Measurements from ENCODE around the gene OR4D9. TPM values are rescaled to one million over a fixed set of nuclear protein-coding genes. Genes with fewer than 3 reads are reported as not detected.

The OR4D9 gene
- total and polyA plus RNA-seq, 8 donors = not detected

DNA sequence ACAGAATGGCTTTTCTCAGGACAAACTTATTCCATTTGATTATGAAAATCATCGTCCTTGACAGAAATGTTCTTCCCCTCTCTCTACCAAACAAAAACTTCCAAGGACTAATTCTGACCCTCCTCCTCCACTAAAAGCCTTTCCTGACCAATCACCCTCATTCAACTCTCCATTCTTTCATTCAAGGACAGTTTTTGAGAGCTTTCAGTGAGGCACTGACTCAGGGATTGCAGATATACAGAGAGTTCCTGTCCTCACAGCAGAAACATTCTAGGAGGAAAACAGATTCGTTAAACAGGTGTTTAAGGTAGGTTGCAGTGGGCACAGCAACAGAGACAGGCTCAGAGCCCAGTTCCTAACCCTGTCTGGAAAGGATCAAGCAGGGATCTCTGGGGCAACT lies 41.5 kb downstream of the OR4D9 start:
- no peaks in the 10 kb centered on the region for H3K4me1 ChIP-seq
- H3K9me3 ChIP-seq = no peaks in the 10 kb centered on the region
- TF ChIP-seq, protein P1, sequence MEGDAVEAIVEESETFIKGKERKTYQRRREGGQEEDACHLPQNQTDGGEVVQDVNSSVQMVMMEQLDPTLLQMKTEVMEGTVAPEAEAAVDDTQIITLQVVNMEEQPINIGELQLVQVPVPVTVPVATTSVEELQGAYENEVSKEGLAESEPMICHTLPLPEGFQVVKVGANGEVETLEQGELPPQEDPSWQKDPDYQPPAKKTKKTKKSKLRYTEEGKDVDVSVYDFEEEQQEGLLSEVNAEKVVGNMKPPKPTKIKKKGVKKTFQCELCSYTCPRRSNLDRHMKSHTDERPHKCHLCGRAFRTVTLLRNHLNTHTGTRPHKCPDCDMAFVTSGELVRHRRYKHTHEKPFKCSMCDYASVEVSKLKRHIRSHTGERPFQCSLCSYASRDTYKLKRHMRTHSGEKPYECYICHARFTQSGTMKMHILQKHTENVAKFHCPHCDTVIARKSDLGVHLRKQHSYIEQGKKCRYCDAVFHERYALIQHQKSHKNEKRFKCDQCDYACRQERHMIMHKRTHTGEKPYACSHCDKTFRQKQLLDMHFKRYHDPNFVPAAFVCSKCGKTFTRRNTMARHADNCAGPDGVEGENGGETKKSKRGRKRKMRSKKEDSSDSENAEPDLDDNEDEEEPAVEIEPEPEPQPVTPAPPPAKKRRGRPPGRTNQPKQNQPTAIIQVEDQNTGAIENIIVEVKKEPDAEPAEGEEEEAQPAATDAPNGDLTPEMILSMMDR (IDR thresholded peaks at IDR 0.05) = no peak
- no peaks in the 10 kb centered on the region for H3K36me3 ChIP-seq
- intact Hi-C loops (cut with DNase I) = no loop called here
- no peaks in the 10 kb centered on the region for H3K27me3 ChIP-seq
- 23 to 34% methylated on average over 2 of the region's 2 CpGs for WGBS, 2 donors
- H3K4me3 ChIP-seq = no peak overlapping the region
- DNase-seq = no peak
- no peak overlapping the region for H3K27ac ChIP-seq
- ATAC-seq = no peak
- no peak for FAIRE-seq

DNA sequence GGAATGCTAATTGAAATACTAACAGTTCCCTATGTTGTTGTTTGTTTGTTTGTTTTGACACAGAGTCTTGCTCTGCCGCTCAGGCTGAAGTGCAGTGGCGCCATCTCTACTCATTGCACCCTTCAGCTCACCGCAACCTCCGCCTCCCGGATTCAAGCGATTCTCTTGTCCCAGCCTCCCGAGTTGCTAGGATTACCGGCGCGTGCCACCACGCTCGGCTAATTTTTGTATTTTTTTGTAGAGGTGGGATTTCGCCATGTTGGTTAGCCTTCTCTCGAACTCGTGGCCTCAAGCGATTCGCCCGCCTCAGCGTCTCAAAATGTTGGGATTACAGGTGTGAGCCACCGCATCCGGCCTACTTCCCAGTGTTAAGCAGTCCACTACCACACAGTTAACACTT lies 42.0 kb downstream of the OR4D9 start:
- no peak overlapping the region for H3K27ac ChIP-seq
- no peaks in the 10 kb centered on the region for H3K27me3 ChIP-seq
- H3K4me3 ChIP-seq = no peak overlapping the region
- WGBS, 2 donors = 96 to 97% methylated on average over 21 of the region's 21 CpGs
- TF ChIP-seq, protein P1 (IDR thresholded peaks at IDR 0.05) = no peak
- no peaks in the 10 kb centered on the region for H3K9me3 ChIP-seq
- H3K36me3 ChIP-seq = no peaks in the 10 kb centered on the region
- no peak for ATAC-seq
- no peaks in the 10 kb centered on the region for H3K4me1 ChIP-seq
- no peak for FAIRE-seq
- no peak for DNase-seq
- intact Hi-C loops (cut with DNase I) = no loop called here

DNA sequence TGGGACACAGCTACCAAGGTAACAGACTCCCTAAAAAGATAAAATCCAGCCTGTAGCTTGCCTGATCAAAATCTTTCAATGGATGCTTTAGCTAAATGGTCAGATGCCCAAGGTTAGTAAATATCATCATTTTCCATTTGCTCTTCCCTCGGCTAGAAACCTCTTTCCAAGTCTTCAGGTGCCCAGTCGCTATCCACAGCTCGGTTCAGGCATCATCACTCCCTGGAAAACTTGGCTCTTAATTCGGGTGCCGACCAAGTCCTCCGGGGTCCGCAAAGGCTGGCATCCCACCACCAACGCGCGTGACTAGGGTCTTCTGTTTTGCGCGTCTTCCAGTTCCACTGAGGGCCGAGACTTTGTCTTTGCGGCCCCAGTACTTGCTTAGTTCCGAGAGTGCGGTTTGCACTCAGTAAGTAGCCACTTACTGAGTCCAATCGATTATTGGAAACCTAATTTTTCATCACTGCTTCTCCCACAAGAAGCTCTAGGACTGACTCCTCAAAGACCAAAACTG lies 44.3 kb downstream of the OR4D9 start:
- no peak for DNase-seq
- TF ChIP-seq, protein P1 (IDR thresholded peaks at IDR 0.05) = no peak
- ATAC-seq = no peak
- Histone ChIP-seq H3K4me1 (no peaks in the 10 kb centered on the region), H3K4me3 (peak overlapping the region in 2 of 4 donors; percentile 10 to 30), H3K27ac (peak overlapping the region in 2 of 4 donors; percentile 30 to 47), H3K9me3 (no peaks in the 10 kb centered on the region), H3K36me3 (no peaks in the 10 kb centered on the region), H3K27me3 (no peaks in the 10 kb centered on the region)
- WGBS, 2 donors = 26 to 29% methylated on average over 17 of the region's 17 CpGs
- FAIRE-seq = no peak
- intact Hi-C loops (cut with DNase I) = no loop called here

DNA sequence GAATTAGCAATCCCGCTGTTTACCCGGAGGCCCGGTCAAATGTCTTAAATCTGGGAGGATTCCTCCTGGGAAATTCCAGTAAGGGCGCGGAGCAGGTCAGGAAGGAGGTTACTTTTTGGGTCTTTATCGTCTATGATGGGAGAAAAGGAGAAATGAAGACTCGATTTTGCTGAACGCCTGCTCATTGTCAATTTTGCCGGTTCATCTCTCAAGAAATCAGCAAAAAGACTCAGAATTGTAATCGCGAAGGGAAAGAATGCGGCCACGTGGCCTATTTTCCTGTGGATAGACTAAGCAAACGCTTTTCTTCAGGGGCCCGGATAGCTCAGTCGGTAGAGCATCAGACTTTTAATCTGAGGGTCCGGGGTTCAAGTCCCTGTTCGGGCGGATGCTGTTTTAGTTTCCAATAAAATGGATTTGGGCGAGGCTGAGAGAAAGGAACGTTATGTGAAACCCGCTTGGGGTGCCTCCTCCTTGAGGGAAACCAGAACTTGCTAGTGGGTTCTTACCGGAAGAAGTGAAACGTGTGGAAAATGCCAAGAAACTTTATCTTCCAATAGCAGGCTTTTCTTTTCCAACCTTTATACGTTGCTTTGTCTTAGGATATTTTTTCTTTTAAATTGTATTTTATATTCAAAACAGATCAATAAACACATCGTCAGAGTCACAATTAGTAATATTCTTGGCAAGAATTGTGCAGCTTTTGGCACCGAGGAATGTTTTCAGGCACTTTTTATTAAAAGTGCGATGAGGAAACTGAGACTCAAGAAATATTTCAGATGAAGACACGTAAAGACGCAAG lies 45.0 kb downstream of the OR4D9 start:
- TF ChIP-seq, protein P1 (IDR thresholded peaks at IDR 0.05) = no peak
- intact Hi-C loops (cut with DNase I) = no loop called here
- FAIRE-seq (no peak), ATAC-seq (peak; percentile 36 to 48 (median 36)), DNase-seq (peak in 4 of 6 donors; percentile 31 to 76 (median 46))
- H3K27me3 ChIP-seq = no peaks in the 10 kb centered on the region
- 8 to 9% methylated on average over 30 of the region's 30 CpGs for WGBS, 2 donors
- peak overlapping the region in 2 of 4 donors; percentile 10 to 30 for H3K4me3 ChIP-seq
- peak overlapping the region in 3 of 4 donors; percentile 4 to 47 (median 30) for H3K27ac ChIP-seq
- H3K36me3 ChIP-seq = no peaks in the 10 kb centered on the region
- H3K4me1 ChIP-seq = peaks cover 0 to 4% (median 3%) of the 10 kb centered on the region in 3 donors
- H3K9me3 ChIP-seq = no peaks in the 10 kb centered on the region

DNA sequence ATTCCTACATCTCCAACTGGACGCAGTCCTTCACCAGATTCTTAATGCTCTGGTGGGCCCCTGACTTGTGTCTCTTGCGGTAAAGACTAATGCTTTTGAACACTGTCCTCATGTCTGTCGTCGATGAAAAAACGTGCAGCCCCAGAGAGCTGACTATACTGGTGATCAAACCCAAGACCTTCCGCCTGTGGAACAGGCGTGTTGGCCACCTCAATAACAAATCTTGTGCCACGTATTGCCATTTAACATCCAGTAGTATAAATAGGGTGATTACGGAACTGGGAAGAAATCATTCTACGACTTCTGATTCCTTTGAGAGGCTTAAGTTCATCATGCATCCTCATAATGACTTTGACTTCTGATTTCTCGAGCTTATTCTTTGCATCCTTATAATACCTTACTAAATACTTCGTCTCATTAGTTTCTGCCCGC lies 45.6 kb downstream of the OR4D9 start:
- WGBS, 2 donors = 18% methylated on average over 13 of the region's 13 CpGs
- DNase-seq (no peak), FAIRE-seq (no peak), ATAC-seq (no peak)
- intact Hi-C loops (cut with DNase I) = no loop called here
- H3K27ac ChIP-seq = peak overlapping the region in 3 of 4 donors; percentile 4 to 30 (median 15)
- no peaks in the 10 kb centered on the region for H3K36me3 ChIP-seq
- H3K9me3 ChIP-seq = no peaks in the 10 kb centered on the region
- H3K4me3 ChIP-seq = no peak overlapping the region
- TF ChIP-seq, protein P1 (IDR thresholded peaks at IDR 0.05) = no peak
- no peaks in the 10 kb centered on the region for H3K27me3 ChIP-seq
- peaks cover 0 to 6% (median 4%) of the 10 kb centered on the region in 3 donors for H3K4me1 ChIP-seq
